ENCODE data around the gene AP2M1. TPM values are rescaled to one million over a fixed set of nuclear protein-coding genes. Genes with fewer than 3 reads are reported as not detected.
A peak's percentile ranks its signal among the peaks of the same experiment; 100 is the strongest.

The AP2M1 gene
- total and polyA plus RNA-seq, 8 donors = 296 to 405 (median 344) TPM

DNA sequence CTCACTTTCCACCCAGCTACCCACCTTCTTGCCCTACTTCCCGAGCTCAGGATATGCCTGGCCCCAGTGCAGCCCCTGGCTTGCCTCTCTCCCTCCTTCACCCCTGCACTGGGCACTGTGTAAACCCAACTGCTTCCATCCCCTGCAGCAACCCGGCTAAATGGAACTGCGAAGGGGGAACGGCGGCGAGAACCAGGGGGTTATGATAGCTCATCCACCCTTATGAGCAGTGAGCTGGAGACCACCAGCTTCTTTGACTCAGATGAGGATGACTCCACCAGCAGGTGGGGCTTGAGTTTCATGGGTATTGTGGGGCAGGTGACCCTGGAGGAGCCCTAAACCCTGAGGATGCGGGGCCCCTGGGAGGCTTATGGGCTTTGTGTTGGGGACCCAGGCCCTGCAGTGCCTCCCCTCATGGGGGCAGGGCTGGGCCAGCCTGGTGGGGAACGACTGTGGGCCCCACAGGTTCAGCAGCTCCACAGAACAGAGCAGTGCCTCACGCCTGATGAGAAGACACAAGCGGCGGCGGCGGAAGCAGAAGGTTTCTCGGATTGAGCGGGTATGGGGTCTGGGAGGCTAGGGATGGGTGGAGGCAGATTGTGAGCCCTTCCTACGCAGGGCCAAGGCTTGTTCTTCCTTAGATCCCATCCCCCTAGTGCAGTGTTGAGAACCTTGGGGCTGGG is 9.9 kb upstream of the AP2M1 start:
- ATAC-seq (no peak), DNase-seq (no peak)
- intact Hi-C loops (cut with DNase I) = no loop called here
- peaks cover 0 to 74% of the 10 kb centered on the region in 2 donors for H3K36me3 ChIP-seq
- no peaks in the 10 kb centered on the region for H3K9me3 ChIP-seq
- no peaks in the 10 kb centered on the region for H3K27me3 ChIP-seq
- no peak overlapping the region for H3K27ac ChIP-seq
- peaks cover 13 to 24% of the 10 kb centered on the region in 2 donors for H3K4me1 ChIP-seq
- H3K4me3 ChIP-seq = no peak overlapping the region
- TF ChIP-seq, protein P1, sequence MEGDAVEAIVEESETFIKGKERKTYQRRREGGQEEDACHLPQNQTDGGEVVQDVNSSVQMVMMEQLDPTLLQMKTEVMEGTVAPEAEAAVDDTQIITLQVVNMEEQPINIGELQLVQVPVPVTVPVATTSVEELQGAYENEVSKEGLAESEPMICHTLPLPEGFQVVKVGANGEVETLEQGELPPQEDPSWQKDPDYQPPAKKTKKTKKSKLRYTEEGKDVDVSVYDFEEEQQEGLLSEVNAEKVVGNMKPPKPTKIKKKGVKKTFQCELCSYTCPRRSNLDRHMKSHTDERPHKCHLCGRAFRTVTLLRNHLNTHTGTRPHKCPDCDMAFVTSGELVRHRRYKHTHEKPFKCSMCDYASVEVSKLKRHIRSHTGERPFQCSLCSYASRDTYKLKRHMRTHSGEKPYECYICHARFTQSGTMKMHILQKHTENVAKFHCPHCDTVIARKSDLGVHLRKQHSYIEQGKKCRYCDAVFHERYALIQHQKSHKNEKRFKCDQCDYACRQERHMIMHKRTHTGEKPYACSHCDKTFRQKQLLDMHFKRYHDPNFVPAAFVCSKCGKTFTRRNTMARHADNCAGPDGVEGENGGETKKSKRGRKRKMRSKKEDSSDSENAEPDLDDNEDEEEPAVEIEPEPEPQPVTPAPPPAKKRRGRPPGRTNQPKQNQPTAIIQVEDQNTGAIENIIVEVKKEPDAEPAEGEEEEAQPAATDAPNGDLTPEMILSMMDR (IDR thresholded peaks at IDR 0.05) = no peak

DNA sequence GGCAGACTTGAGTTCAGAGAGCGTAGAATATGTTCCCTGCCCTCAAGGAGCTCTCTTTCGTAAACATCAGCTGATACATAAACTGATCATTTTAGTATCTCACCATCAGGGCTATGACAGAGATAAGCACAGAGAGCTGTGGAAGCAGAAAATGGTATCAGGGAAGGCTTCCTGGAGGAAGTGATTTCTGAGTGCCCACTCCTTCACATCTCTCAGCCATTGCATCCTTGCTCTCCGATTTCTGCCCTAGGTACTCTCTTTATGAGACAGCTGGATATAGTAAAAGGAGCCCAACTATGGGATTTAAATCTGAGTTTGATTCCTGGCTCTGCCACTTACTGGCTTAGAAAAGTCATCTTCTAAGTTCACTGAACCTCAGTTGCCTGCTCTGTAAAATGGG is 9.1 kb upstream of the AP2M1 start:
- Histone ChIP-seq H3K27ac (no peak overlapping the region), H3K27me3 (no peaks in the 10 kb centered on the region), H3K9me3 (no peaks in the 10 kb centered on the region), H3K4me1 (peaks cover 7 to 16% of the 10 kb centered on the region in 2 donors), H3K36me3 (peaks cover 0 to 81% of the 10 kb centered on the region in 2 donors), H3K4me3 (no peak overlapping the region)
- TF ChIP-seq, protein P1 (IDR thresholded peaks at IDR 0.05) = no peak
- ATAC-seq (no peak), DNase-seq (no peak)
- intact Hi-C loops (cut with DNase I) = no loop called here

DNA sequence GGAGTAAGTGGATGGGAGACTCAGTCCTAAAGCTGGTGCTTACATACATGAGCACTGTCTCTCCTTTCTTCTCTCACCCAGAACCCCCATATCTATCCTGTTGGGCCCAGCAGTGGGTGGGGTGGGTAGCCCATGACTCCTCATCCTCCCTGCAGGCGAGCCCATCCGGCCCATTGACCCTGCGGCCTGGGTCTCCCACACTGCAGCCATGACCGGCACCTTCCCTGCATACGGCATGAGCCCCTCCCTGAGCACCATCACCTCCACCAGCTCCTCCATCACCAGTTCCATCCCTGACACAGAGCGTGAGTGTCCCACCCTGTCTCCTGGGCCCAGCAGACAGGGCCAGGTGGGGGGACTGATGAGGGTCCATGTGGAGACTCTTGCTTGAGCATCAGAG is 8.0 kb upstream of the AP2M1 start:
- Histone ChIP-seq H3K9me3 (no peaks in the 10 kb centered on the region), H3K27me3 (no peaks in the 10 kb centered on the region), H3K4me3 (no peak overlapping the region), H3K36me3 (peaks cover 0 to 92% of the 10 kb centered on the region in 2 donors), H3K4me1 (peaks cover 0 to 5% of the 10 kb centered on the region in 2 donors), H3K27ac (no peak overlapping the region)
- ATAC-seq (no peak), DNase-seq (no peak)
- TF ChIP-seq, protein P1 (IDR thresholded peaks at IDR 0.05) = no peak
- intact Hi-C loops (cut with DNase I) = no loop called here

DNA sequence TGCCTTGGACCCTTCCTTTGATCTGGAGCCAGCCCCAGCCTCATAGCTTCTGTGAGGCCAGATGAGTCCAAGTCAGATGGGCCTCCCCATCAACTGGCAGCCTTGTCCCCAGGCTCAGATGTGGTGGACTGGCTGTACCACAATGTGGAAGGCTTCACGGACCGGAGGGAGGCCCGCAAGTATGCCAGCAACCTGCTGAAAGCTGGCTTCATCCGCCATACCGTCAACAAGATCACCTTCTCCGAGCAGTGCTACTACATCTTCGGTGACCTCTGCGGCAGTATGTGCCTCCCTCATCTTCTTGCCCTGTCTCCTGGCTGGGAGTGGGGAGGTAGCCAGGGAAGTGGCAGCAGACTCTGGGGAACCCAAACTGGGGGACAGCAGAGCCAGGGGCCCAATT is 6.9 kb upstream of the AP2M1 start:
- Histone ChIP-seq H3K9me3 (no peaks in the 10 kb centered on the region), H3K27me3 (no peaks in the 10 kb centered on the region), H3K27ac (no peak overlapping the region), H3K4me3 (no peak overlapping the region), H3K4me1 (no peaks in the 10 kb centered on the region), H3K36me3 (peaks cover 0 to 97% of the 10 kb centered on the region in 2 donors)
- no peak for DNase-seq
- TF ChIP-seq, protein P1 (IDR thresholded peaks at IDR 0.05) = no peak
- ATAC-seq = no peak
- intact Hi-C loops (cut with DNase I) = no loop called here

DNA sequence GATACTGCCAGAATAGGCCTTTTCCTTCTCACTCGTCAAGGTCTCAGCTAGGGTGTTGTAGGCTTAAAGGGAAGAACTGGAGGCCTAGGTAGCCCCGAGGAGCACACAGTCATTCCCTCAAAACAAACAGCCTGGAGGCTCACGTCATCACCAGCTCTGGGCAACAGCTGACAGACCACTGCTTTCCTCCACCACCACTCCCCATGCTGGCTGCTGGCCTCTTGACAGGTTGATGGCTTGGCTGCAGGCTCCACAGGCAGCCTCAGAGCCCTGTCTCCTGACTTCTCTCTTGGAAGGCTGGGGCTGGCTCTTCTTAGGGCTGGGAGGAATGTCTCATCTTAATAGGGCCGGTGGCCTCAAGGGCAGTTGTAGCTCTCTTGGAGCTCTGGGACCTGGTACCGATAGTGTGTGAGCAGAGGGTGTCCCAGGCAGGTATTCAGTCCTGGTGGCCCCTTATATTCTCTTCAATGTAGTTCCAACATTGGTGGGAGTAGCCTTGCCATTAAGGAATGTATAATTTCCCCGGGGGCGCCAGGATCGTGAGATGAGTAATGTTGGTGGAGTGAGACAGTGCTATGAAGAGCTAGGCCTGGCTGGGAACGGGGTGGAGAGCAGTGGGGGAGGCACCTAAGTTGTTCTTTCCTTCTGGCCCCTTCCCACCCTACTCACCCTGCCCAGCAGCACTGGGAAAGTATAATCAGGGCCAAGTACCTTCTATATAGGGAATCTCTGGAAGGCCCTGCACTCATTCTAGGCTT is 6.1 kb upstream of the AP2M1 start:
- H3K36me3 ChIP-seq = peaks cover 0 to 91% of the 10 kb centered on the region in 2 donors
- H3K4me3 ChIP-seq = no peak overlapping the region
- intact Hi-C loops (cut with DNase I) = no loop called here
- H3K4me1 ChIP-seq = no peaks in the 10 kb centered on the region
- no peak for DNase-seq
- ATAC-seq = peak; percentile 13
- H3K9me3 ChIP-seq = no peaks in the 10 kb centered on the region
- H3K27ac ChIP-seq = no peak overlapping the region
- H3K27me3 ChIP-seq = no peaks in the 10 kb centered on the region
- TF ChIP-seq, protein P1 (IDR thresholded peaks at IDR 0.05) = no peak
